PFSK-1 (cell line): Measurements from ENCODE around the gene DGCR2.

Experiments
- POLR2AphosphoS5 ChIP-seq: IDR thresholded peaks from 2 replicates; pipeline ENCODE4 v1.6.1; 2012; ENCODE audit warnings: low read depth, mild to moderate bottlenecking, control low read depth, low read length, moderate library complexity
- REST ChIP-seq, 2 experiments: IDR thresholded peaks; 2 replicates each; pipeline versions ENCODE4 v1.6.1 to v1.8.0; 2011 to 2012; ENCODE audit warnings: low read depth in 2 of 2, low read length in 2 of 2, control low read depth in 1 of 2, inconsistent platforms in 1 of 2, mild to moderate bottlenecking in 1 of 2, moderate library complexity in 1 of 2; ENCODE audit not compliant: insufficient read depth in 1 of 2
- SIN3A ChIP-seq: IDR thresholded peaks from 2 replicates; pipeline ENCODE4 v1.6.1; 2012; ENCODE audit warnings: mild to moderate bottlenecking, low read length, moderate library complexity, borderline replicate concordance; ENCODE audit not compliant: insufficient read depth
- TAF1 ChIP-seq: IDR thresholded peaks from 2 replicates; pipeline ENCODE4 v1.6.1; 2012; ENCODE audit warnings: low read length, control low read depth, borderline replicate concordance; ENCODE audit not compliant: insufficient read depth

GRCh38 chr22:19122143-19122751 is at the start of gene DGCR2:
- TF ChIP-seq REST (IDR thresholded peaks at IDR 0.05; ENCODE audit: insufficient read depth in 1 of 2, low read depth in 2 of 2, low read length in 2 of 2) (no peak), POLR2AphosphoS5 (peak; percentile 59; the same call in 1 of the 2 replicates), TAF1 (peak; percentile 78; the same call in 1 of the 2 replicates), SIN3A (peak; percentile 7; the same call in 1 of the 2 replicates)
